HG02642 (cell line): ENCODE data around the gene SAMD4A.

ENCODE experiments used
- ATAC-seq: cut with Tn5 transposase; IDR thresholded peaks from one replicate; pipeline ENCODE4 v1.9.1; 2021; ENCODE audit warnings: mild to moderate bottlenecking; ENCODE audit not compliant: unreplicated experiment, poor library complexity

The SAMD4A gene

GRCh38 chr14:54651649-54652048 is 84.7 kb downstream of the SAMD4A start:
- no peak for ATAC-seq

DNA sequence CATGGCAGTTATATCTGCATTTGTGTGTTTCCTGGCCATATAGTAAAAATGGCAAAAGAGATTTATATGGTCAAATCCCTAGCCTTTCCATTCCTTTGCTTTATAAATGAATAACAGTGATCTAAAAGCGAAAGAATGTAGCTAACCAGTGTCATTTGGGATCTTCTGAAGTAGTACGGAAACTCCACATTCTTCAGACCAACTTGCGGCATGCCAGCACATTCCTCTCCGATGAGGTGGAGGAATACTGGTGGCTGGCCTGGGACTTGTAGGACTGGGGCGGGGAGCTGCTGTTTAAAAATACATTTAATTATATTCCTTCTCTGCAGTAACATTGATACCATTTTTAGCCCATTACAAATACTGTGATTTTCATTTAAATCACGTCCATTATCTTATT is 85.3 kb downstream of the SAMD4A start:
- ATAC-seq = no peak

DNA sequence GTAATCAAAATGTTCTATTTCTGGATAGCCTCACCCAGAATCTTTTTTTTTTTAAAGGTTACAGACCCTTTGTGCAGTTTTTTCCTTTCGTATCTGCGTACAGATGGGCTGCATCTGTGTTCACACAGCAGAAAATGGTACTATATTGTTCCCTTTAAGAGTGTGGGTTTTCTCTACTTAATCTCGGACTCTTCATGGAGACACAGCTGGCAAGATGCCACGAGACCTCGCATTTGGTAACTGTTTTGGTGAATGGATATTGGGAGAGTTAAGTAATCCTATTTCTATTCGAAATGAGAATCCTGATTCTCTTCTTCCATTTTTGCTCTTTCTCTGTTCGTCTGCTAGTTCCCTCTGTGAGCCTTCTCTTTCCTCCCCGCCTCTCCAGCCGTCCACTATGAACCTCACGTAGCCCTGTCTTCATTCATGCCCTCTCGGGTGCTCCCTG is 85.7 kb downstream of the SAMD4A start:
- no peak for ATAC-seq

DNA sequence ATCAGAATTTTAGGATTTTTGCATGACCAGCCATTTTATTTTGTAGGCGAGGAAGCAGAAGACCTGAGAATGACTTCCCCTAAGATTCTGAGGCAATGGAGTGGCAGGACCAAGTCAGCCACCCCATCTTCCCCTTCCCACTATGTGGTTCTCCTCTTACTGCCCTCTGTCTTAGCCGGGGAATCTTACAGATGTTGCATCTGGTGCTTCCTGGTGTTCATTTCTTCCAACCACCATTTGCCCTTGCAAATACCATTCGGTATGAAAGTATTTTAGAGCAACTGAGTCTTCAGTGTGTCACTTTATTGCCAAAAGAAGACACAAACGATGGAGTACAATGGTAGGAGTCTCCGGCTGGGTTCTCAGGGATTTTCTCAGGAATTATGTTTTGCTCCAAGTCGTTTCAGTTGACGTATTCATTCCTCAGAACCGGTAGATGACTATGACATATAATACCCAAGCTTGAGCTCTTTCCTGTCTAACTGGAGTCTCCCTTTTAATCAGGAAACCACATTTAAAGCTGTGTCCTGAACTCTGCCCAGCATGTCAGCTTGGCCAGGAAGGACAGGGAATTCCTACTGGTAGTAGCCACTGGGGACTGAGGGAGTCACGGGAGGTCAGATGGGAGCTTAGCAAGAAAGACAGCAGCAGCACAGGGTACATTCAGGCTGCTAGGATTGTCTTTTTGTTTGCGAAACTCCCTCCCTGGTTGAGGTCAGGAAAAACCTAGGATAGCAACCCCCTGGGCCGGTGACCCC is 87.0 kb downstream of the SAMD4A start:
- no peak for ATAC-seq

DNA sequence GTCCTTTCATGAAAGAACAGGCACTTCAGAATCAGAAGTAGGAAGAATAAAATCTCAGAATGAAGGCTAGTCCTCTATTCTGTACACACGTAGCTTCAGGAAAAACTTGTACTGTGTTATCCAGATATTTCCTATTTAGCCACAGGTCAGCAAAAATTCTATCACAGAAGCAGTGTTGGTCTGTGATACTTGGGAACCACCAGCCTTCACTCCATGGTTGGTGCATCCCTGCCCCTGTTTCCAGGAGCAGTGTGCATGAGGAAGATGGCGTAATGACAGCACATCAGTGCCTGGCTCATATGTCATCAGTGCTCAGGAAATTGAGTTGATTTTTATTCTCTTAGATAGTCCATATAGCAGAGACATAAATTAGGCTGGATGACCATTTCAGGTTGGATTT is 87.7 kb downstream of the SAMD4A start:
- no peak for ATAC-seq

- ATAC-seq = no peak
These were observed 91.9 kb downstream of the SAMD4A start for GRCh38 chr14:54658836-54659235.

DNA sequence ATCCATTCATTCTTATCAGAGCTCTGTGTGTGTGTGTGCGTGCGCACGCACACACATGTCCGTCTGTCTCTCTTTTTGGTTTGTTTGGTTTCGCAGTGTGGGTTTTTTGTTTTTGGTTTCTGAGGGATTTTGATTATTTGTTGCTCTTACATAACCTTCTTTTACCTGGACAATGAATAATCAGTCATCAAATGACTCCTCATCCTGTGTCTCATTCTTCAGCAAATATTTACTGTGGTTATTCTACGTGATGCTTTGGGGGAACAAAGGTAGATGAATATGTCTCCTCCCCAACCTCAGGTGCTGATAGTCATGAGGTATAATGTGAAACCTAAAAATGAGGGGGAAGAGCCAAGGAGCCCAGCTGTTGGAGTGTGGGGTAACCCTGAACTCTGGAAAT is 92.4 kb downstream of the SAMD4A start:
- ATAC-seq = no peak

- no peak for ATAC-seq
These were observed 93.7 kb downstream of the SAMD4A start for GRCh38 chr14:54660604-54661111.

DNA sequence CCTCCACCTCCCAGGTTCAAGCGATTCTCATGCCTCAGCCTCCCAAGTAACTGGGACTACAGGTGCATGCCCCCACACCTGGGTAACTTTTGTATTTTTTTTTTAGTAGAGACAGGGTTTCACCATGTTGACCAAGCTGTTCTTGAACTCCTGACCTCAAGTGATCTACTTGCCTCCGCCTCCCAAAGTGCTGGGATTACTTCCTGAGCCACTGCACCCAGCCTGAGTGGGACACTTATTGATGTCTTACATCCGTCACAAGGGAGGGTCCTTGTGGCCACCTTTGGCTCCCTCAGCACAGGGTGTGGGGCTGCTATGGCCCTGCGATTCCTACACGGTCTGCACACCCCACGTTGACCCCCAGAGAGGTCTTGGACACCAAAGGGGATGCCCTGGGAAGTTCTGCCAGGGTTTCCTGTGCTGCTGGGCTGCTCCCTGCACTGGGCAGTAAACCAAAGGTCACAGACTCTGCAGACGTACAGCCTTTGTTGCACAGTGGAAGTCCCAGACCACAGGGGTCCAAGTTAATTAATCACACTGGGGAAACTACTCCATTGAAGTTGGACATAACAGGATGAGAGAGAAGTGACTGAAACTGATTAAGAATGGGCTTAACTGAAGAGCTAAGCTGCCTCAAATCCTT is 95.7 kb downstream of the SAMD4A start:
- ATAC-seq = no peak

DNA sequence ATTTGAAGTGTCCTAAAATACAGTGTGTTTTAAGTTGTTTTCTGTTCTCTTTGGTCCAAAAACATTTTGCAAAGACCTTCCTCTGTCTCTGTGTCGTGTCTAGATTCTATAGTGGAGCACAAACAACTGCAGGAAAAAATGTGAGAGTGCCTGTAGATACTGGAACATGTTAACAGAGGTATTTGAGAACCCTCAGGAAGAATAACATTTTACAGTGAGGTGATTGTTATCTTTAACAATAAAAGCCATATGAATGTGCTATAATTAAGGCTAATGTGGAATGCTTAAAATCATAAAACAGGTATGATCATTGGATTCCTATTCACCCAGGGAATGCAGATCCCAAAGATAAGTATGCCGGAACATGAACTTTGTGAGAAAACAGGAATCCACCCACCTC is 98.0 kb downstream of the SAMD4A start:
- ATAC-seq = no peak

DNA sequence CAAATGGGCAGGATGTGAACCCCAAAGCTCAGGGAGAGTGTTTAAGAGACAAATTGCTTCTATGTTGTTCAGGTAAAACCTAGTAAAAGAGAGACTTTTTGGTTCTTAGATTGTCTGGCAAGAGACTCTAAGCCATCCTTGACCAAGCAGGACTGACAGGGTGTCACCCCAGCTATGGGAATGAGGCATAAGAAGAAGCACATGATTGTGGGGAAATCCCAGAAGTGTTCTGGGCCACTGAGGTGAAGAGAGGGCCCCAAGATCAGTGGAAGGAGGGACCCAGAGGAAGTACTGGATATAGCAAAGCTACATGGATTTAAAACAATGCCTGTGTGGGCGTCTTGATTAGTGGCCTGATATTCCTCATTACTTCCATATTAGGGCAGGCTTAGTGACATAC is 99.0 kb downstream of the SAMD4A start:
- no peak for ATAC-seq

DNA sequence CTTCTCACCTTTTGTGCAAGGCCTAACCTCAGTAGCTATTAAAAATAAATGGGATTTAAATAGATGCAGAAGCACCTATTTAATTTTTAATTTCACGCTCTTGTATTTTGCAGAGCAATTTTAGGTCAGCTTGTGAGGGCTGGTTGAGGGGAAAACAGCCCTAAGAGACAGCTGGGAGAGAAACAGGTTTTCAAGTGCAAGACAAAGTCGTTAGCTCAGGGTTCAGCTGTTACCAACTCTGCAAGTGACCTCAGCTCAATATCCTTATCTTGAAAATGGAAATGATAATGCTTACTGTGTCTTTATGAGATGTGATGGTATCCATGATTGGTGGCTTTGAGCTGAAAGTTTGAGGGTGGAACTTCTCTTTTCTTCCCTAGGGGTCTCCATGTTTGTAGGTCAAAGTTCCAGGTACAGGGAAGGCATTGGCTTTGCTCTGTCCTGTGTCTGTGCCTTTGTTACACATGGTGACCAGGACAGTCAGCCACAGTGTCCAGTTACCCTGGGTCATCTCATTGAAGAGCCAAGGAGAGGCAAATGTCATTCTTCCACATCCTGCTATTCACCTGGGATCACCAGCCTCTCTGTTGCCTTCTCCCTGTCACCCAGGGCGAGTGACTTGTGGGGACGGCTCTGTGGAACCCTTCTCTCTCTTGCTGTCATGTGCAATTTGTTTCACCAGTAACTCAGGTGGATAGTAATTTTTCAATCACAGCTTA is 100.3 kb downstream of the SAMD4A start:
- no peak for ATAC-seq

DNA sequence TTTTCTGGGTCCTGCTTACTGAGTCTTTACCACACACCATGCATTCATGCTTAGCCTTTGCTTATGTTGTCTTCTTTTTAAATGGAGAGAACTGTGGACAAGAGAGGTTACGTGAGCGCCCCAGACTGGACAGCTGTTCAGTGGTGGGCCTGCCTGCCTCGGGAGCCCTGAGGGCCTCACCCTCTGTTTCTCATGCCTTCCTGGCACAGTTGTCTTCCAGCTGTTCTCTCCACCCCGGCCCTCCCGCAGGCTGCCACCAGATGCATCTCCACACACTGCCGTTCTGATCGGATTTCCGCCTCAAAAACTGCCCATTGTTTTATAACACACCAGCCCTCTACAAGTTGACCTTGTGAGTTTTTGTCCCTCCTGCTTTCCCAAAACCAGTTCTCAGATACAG is 100.8 kb downstream of the SAMD4A start:
- no peak for ATAC-seq

DNA sequence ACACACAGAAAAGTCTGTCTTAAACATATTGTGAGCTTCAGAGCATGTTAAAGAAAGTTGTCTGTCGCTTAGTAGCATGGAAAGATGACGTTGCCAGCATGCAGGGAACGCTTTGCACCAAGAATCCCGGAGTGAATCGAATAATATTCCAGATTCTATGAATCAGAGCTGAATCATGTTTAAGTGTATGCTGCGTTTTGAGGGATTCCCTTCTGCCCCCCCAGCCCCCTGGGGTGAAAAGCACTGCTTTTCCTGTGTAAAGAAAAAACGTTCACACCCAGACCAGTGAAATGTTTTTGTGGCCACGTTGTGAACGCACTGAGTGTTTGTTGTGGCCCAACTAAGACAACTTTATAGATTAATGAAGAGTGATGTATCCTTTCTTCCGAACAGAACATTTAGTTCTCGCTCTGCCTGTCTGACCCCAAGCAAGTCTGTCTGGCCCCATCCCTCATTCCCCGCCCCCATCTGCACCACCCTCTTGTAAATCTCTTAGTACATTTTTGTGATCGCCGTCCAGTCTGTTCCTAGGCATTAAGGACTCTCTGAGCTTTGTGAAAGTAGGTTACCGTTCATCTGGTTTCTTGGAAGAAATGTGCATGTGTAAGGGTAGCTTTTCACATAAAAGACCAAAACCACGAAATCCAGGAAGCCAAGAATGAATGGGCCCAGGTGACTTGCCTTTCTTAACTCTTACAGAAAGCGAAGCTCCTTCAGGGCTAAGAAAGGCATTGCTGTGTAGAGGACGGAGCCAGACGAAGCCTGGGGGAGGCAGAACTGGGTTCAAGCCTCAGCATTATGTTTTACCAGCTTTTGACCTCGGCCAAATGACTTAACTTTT is 103.0 kb downstream of the SAMD4A start:
- no peak for ATAC-seq

DNA sequence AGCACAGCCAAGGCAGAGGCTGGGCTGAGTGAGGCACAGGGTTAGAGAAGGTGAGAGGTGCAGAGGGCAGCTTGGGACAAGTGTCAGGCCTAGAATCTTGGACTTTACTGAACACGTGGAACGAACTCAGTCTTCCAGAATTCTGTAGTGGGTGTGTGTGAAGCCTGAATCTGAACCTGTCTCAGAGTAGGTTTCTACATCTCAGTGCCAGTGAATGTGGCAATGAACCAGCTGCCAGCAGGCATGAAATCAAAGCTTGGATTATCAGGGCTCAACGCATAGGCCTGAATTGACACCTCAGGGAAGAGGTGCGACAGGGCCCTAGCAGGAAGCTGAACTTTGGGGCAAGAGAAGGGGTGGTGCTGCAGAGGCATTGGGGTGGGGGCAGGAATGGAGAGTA is 104.6 kb downstream of the SAMD4A start:
- ATAC-seq = no peak

DNA sequence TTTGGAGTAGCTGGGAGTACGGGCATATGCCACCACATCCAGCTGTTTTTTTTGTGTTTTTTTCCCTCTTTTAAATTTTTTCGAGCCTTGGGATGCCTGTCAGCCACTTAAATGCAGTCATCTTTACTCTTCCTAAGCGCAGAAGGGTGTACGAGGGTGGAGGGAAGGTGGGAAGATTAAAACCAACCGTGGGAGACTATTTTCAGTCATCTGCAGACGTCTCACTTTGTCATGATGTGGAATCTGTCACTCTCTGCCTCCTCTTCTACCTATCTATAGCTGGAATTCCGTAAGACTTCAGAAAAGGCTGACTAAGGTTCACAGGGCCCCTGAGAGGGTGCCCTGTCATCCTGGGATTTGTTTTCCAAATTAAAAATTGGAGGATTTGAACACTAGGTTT is 105.3 kb downstream of the SAMD4A start:
- ATAC-seq = no peak

- ATAC-seq = no peak
These were observed 105.8 kb downstream of the SAMD4A start for GRCh38 chr14:54672688-54673087.

DNA sequence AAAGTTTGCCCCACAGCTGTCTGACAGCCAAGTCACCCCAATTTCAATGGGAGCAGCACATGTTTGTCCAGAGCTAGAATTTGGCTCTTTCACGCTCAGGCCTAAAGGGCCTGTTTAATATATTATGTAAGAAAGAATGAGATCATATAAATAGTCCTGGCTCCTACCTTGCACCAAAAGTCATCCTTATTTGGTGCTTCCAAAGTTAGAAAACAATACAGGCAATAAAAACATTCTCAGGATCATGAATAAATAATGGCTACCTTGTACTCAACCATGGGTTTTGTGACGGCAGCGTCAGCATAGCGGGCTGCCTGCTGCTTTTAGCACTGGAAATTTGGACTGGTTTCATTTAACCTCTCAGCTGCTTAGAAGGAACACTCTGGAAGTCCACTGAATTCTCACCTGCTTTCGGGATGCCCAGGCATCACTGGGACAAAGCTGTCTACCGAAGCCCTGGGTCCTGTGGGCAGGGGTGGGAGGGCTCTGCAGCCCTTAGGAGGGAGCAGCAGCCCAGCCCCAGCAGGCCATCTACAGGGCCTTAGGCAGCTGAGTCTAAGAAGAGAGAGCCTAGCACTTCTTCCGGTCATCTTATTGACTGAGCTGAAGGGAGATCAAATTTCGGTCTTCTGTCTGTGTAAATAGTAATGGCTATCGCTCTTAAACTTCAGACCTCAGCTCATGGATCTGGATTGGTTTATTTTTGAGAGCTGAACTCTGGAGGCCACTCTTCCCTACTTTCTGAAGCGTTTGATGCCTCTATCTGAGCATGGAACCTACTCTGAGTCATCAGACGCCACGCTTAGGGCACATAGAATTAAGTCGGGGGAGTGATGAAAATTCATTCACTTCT is 106.5 kb downstream of the SAMD4A start:
- no peak for ATAC-seq

DNA sequence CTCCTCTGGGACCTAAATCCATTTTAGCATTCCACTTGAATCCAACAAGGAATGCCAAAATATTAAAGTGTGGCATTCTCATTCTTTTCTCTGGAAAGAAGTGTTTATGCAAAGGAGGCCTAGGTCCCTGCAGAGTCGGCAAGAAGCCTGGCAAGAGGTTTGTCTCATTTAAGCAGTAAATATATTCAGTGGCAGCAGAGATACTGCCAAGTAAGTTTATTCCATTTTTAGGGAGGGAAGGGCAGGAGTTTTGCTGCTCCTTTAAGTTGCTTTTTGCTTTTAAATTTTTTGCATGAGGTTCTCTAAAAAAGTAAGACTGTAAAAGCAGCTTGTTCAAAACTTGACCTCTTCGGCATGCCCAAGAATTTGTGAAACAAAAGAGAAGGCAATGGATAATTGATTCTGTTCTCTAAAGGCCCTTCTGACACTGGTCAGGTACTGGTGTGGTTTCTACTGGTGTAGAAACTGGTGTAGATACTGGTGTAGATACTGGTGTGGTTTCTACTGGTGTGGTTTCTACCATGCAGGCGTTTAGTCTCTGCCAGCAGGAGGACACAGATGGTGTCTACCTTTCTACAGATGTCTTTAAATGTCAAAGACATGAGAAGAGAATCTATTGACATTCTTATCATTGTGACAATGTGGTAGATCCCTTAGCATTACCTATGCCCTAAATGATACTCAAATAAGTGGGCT is 107.3 kb downstream of the SAMD4A start:
- ATAC-seq = peak; percentile 83
